Cardiac fibroblast (primary cell): ENCODE data around the gene LY6G5B.
"Not testable (repeated sequence)": the region's sequence is repeated elsewhere in the genome, so short reads cannot be mapped to it uniquely, and the experiment has no call there.

Experiments used
- DNase-seq, 2 donors: peaks; one replicate each; pipeline versions ENCODE4 v3.0.0 to v3.0.0-alpha.2; 2010; ENCODE audit warnings: low read depth in 2 of 2
- H3K4me3 ChIP-seq, 2 donors: replicated peaks in 1 of 2; 1 replicate in 1 of 2; 2 replicates in 1 of 2; pipeline ENCODE4 v1.5.1; 2011; ENCODE audit warnings: low read depth in 2 of 2, low read length in 2 of 2, mild to moderate bottlenecking in 2 of 2, moderate library complexity in 1 of 2
- TF ChIP-seq, protein P1 (sequence below): IDR thresholded peaks from one replicate; pipeline ENCODE4 v1.5.1; 2011; ENCODE audit warnings: low read depth, mild to moderate bottlenecking, low read length, inconsistent platforms

Gene LY6G5B

DNA sequence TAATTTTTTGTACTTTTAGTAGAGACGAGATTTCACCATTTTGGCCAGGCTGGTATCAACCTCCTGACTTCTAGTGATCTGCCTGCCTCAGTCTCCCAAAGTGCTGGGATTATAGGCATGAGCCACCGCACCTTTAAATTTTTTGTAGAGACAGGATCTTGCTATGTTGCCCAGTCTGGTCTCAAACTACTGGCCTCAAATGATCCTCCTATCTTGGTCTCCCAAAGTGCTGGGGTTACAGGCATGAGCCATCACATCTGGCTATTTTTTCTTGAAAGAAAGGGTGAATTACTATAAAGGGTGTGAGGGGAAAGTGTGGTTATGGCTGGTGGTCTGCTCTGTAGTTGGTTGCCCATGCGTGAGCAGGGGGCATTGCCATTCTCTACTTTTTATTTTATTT is 38.4 kb downstream of the LY6G5B start:
- TF ChIP-seq, protein P1, sequence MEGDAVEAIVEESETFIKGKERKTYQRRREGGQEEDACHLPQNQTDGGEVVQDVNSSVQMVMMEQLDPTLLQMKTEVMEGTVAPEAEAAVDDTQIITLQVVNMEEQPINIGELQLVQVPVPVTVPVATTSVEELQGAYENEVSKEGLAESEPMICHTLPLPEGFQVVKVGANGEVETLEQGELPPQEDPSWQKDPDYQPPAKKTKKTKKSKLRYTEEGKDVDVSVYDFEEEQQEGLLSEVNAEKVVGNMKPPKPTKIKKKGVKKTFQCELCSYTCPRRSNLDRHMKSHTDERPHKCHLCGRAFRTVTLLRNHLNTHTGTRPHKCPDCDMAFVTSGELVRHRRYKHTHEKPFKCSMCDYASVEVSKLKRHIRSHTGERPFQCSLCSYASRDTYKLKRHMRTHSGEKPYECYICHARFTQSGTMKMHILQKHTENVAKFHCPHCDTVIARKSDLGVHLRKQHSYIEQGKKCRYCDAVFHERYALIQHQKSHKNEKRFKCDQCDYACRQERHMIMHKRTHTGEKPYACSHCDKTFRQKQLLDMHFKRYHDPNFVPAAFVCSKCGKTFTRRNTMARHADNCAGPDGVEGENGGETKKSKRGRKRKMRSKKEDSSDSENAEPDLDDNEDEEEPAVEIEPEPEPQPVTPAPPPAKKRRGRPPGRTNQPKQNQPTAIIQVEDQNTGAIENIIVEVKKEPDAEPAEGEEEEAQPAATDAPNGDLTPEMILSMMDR = no peak
- H3K4me3 ChIP-seq = no peak overlapping the region
- no peak for DNase-seq

DNA sequence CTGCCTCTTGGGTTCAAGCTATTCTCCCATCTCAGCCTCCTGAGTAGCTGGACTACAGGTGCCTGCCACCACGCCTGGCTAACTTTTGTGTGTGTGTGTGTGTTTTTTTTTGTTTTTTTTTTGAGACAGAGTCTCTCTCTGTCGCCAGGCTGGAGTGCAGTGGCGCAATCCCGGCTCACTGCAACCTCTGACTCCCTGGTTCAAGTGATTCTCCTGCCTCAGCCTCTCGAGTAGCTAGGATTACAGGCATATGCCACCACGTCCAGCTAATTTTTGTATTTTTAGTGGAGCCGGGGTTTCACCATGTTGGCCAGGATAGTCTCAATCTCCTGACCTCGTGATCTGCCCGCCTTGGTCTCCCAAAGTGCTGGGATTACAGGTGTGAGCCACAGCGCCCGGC is 39.4 kb downstream of the LY6G5B start:
- not testable (repeated sequence) for H3K4me3 ChIP-seq, DNase-seq

DNA sequence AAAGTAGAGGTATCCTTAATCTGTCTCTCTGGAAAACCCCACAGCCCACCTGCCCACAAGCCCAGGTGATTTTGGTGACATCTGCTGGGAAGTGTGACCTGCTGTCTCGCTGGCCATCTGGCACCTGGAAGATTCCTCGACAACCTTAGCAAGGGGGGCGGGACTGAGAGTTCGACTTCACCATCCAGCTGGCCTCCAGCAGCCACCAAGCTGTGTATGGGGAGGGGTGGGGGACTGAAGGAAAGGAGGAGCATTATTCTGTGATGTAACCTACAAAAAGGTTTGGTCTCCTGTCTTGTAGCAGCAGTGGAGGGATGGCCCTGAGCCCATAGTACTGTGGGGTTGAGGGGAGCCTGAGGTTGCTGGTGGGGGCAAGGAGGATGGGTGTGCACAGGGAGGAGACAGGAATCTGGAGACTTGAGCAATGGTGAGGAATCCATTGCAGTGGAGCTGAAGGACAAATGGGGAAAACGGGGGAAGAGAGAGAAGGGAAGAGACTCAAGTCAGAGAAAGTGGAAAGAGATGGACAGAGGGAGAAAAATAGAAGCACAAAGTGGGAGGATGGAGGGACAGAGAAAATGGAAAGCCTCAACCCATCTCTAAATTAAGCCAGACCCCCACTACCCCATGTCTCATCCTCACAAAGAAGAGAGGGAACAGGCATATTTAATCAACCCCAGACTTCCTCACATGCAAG is 40.9 kb downstream of the LY6G5B start:
- H3K4me3 ChIP-seq = no peak overlapping the region
- TF ChIP-seq, protein P1 = no peak
- no peak for DNase-seq

DNA sequence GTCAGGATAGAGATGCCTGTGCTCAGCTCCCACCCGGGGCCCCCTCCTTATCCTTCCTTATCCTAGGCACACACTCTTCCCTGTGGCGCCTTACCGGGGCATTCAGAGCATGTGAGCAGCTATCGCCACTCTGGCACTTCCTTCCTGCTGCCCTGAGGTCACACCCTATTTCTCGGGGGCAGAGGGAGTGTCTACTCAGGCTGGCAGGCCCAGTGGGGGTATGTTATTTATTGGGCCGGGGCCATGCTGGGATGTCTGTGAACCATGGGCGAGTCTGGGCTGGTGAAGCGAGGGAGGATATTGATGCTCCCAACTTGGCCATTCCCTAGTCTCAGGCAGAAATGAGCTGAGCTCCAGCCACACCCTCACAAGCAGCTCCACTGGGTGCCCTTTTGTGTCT is 41.5 kb downstream of the LY6G5B start:
- no peak overlapping the region for H3K4me3 ChIP-seq
- TF ChIP-seq, protein P1 = no peak
- no peak for DNase-seq

DNA sequence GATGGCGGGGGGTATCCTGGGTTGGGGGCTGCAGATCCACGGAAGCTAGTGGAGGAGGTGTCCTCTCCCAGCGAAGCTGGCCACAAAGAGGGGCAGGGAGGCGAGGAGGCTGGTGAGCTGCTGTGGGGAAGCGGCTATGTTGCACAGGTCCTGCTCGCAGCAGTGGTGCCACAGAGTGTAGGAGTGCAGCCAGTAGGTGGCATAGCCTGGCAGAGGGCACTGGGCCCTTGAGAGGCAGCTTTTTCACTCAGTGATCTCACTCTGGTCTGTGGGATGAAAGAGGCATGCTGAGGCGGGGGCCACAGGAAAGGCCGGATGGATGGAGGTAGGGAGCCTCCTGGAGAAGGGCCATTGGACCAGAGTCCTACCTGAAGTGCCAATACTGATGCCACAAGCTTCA is 42.5 kb downstream of the LY6G5B start:
- no peak for DNase-seq
- TF ChIP-seq, protein P1 = no peak
- H3K4me3 ChIP-seq = no peak overlapping the region

DNA sequence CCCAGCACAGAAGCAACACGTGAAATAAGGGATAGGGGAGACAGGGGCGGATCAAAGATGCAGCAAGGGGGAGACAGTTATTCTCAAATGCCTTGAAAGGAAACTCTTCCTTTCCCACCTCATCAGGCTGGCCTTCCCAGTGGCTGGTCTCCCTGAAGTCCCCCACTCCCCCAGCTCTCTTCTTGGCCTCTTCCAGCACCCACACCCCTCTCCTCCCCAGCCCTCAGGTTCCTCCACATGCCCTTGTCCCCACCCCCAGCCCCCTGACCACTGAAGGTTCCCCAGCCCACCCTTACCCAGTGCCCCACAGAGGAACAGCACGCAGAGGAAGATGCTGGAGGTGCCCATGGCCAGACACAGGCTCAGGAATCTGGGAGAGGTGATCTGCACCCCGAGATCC is 43.7 kb downstream of the LY6G5B start:
- DNase-seq = no peak
- no peak overlapping the region for H3K4me3 ChIP-seq
- TF ChIP-seq, protein P1 = no peak

DNA sequence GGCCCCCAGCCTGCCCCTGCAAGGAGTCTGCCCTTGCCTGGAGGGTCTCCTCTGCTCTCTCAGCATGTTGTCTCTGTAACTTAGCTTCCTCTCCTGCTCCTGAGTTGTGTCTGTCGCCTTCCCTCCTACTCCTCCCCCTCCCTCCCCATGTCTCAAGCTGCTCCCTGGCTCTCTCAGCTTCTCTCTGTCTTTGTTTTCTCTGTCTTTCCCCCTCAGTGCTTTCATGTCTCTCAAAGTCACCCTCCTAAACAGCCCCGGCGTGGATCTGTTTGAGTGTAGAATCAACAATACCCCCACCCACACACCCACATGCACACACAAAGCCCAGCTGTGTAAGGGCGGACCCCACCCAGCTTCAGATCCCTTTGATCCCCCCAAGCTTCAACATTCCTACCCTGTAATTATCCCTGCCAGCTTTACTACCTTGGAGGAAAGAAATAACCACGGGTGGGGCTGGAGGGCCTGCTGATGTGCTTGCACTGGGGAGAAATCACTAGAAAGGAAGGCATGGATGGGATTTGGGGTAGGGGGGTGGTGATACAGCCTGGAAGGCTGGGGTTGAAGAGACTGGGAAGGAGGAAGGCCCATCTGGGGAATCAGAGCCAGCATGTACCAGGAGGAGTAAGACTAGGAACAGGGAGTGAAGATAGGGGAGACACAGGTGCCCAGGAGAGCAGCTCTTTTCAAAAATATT is 44.4 kb downstream of the LY6G5B start:
- no peak overlapping the region for H3K4me3 ChIP-seq
- no peak for DNase-seq
- TF ChIP-seq, protein P1 = no peak
